ENCODE results near the gene SERPINB7.
A peak's percentile ranks its signal among the peaks of the same experiment; 100 is the strongest.

Gene SERPINB7

GRCh38 chr18:63836456-63836855 is 61.2 kb downstream of the SERPINB7 start:
- no peak for DNase-seq (ENCODE audit: low read depth)
- TF ChIP-seq CTCF (IDR thresholded peaks at IDR 0.05; ENCODE audit: insufficient read depth, low read depth, low read length, missing control alignments) = no peak
- H3K4me3 ChIP-seq (ENCODE audit: low read length) = no peak overlapping the region

- no peak for TF ChIP-seq CTCF (IDR thresholded peaks at IDR 0.05; ENCODE audit: insufficient read depth, low read depth, low read length, missing control alignments)
- H3K4me3 ChIP-seq (ENCODE audit: low read length) = no peak overlapping the region
- DNase-seq (ENCODE audit: low read depth) = peak; percentile 56
These were observed 62.4 kb downstream of the SERPINB7 start for GRCh38 chr18:63837590-63837989.

- TF ChIP-seq CTCF (IDR thresholded peaks at IDR 0.05; ENCODE audit: insufficient read depth, low read depth, low read length, missing control alignments) = no peak
- no peak overlapping the region for H3K4me3 ChIP-seq (ENCODE audit: low read length)
- peak; percentile 27 for DNase-seq (ENCODE audit: low read depth)
These were observed 67.8 kb downstream of the SERPINB7 start for GRCh38 chr18:63843008-63843407.

GRCh38 chr18:63844254-63844653 is 69.0 kb downstream of the SERPINB7 start:
- peak; percentile 64 for TF ChIP-seq CTCF (IDR thresholded peaks at IDR 0.05; ENCODE audit: insufficient read depth, low read depth, low read length, missing control alignments)
- H3K4me3 ChIP-seq (ENCODE audit: low read length) = no peak overlapping the region
- DNase-seq (ENCODE audit: low read depth) = peak; percentile 66

GRCh38 chr18:63848159-63848558 is 72.9 kb downstream of the SERPINB7 start:
- TF ChIP-seq CTCF (IDR thresholded peaks at IDR 0.05; ENCODE audit: insufficient read depth, low read depth, low read length, missing control alignments) = peak; percentile 78
- no peak overlapping the region for H3K4me3 ChIP-seq (ENCODE audit: low read length)
- DNase-seq (ENCODE audit: low read depth) = peak; percentile 84

GRCh38 chr18:63850020-63850419 is 74.8 kb downstream of the SERPINB7 start:
- no peak overlapping the region for H3K4me3 ChIP-seq (ENCODE audit: low read length)
- TF ChIP-seq CTCF (IDR thresholded peaks at IDR 0.05; ENCODE audit: insufficient read depth, low read depth, low read length, missing control alignments) = peak; percentile 80
- DNase-seq (ENCODE audit: low read depth) = peak; percentile 84

GRCh38 chr18:63850636-63851035 is 75.4 kb downstream of the SERPINB7 start:
- TF ChIP-seq CTCF (IDR thresholded peaks at IDR 0.05; ENCODE audit: insufficient read depth, low read depth, low read length, missing control alignments) = no peak
- H3K4me3 ChIP-seq (ENCODE audit: low read length) = no peak overlapping the region
- peak; percentile 78 for DNase-seq (ENCODE audit: low read depth)

All from epithelial cell of esophagus (primary cell).